Activated naive CD4-positive, alpha-beta T cell treated with anti-CD3 and anti-CD28 coated beads, Interleukin-2, amount 10 ng/mL, durations not matched to agents 7 days and 5 days (primary cell): Measurements from ENCODE around the gene SCN2B.

ENCODE experiments used
- CTCF ChIA-PET: fragments of 350-600 bp; sonication (Branson Sonifier 250); formaldehyde crosslinking; loops from one replicate; lab custom pipeline; 2021; ENCODE audit warnings: antibody characterized with exemption; lab: Charles Lee
- DNase-seq: peaks from one replicate; pipeline ENCODE4 v3.0.0-alpha.2; 2020
- H3K27ac Mint-ChIP-seq: one replicate; pipeline ENCODE4 v1.8.0; 2021; ENCODE audit warnings: mild to moderate bottlenecking, moderate library complexity, mixed read lengths
- H3K27me3 Mint-ChIP-seq: one replicate; pipeline ENCODE4 v1.8.0; 2021; ENCODE audit warnings: mild to moderate bottlenecking, mixed read lengths
- H3K36me3 Mint-ChIP-seq: one replicate; pipeline ENCODE4 v1.8.0; 2021; ENCODE audit warnings: mixed read lengths
- H3K4me1 Mint-ChIP-seq: one replicate; pipeline ENCODE4 v1.8.0; 2021; ENCODE audit warnings: mixed read lengths
- H3K4me3 Mint-ChIP-seq: one replicate; pipeline ENCODE4 v1.8.0; 2021; ENCODE audit warnings: mild to moderate bottlenecking, moderate library complexity, mixed read lengths
- H3K9me3 Mint-ChIP-seq: one replicate; pipeline ENCODE4 v1.8.0; 2021; ENCODE audit warnings: mixed read lengths

Gene SCN2B

GRCh38 chr11:118175993-118176777 is at the start of gene SCN2B:
Gene SCN2B, minus strand, starts transcription at chr11:118176639. Its CDS starts 208 bp downstream, at chr11:118176431.
- Mint-ChIP-seq H3K4me3 (no peak within 1 kb of the TSS), H3K27me3 (peaks cover 74% of the 10 kb centered on the region), H3K9me3 (no peaks in the 10 kb centered on the region), H3K4me1 (no peaks in the 10 kb centered on the region), H3K27ac (no peak within 1 kb of the TSS), H3K36me3 (no peaks in the 10 kb centered on the region)
- no peak for DNase-seq
- CTCF ChIA-PET, result interaction anchor here (2.1 kb wide), 1 partner anchor 22 kb away, joined by 5 read pairs; no protein-coding TSS in a partner anchor

- no peaks in the 10 kb centered on the region for H3K27me3 Mint-ChIP-seq
- peaks cover 57% of the 10 kb centered on the region for H3K36me3 Mint-ChIP-seq
- DNase-seq, result peak; percentile 85
- peaks cover 3% of the 10 kb centered on the region for H3K9me3 Mint-ChIP-seq
- H3K4me1 Mint-ChIP-seq, result peaks cover 55% of the 10 kb centered on the region
- H3K27ac Mint-ChIP-seq, result no peak within 1 kb of the TSS
- CTCF ChIA-PET, result interaction anchor here (0.7 to 4.0 kb wide), 12 partner anchors 9 to 123 kb away, joined by 3 to 30 read pairs (median 5); no protein-coding TSS in a partner anchor
- peak within 1 kb of the TSS; percentile 80 for H3K4me3 Mint-ChIP-seq
Measured at GRCh38 chr11:118224511-118225188, 48.2 kb upstream of the SCN2B start, which contains the start of gene JAML. Gene JAML, minus strand, starts transcription at chr11:118225011. Its CDS starts 10,145 bp downstream, at chr11:118214866.

GRCh38 chr11:118223992-118224391 is 47.6 kb upstream of the SCN2B start:
- no peaks in the 10 kb centered on the region for H3K27me3 Mint-ChIP-seq
- H3K4me3 Mint-ChIP-seq, result peak overlapping the region; percentile 80
- H3K9me3 Mint-ChIP-seq, result peaks cover 3% of the 10 kb centered on the region
- H3K36me3 Mint-ChIP-seq, result peaks cover 58% of the 10 kb centered on the region
- CTCF ChIA-PET, result interaction anchor here (0.6 to 4.0 kb wide), 11 partner anchors 9 to 124 kb away, joined by 3 to 30 read pairs (median 4); no protein-coding TSS in a partner anchor
- H3K4me1 Mint-ChIP-seq, result peaks cover 61% of the 10 kb centered on the region
- DNase-seq, result no peak
- no peak overlapping the region for H3K27ac Mint-ChIP-seq

GRCh38 chr11:118223570-118223969 is 47.1 kb upstream of the SCN2B start:
- H3K27ac Mint-ChIP-seq, result no peak overlapping the region
- peak overlapping the region; percentile 80 for H3K4me3 Mint-ChIP-seq
- H3K36me3 Mint-ChIP-seq, result peaks cover 58% of the 10 kb centered on the region
- DNase-seq, result no peak
- peaks cover 66% of the 10 kb centered on the region for H3K4me1 Mint-ChIP-seq
- H3K9me3 Mint-ChIP-seq, result peaks cover 3% of the 10 kb centered on the region
- H3K27me3 Mint-ChIP-seq, result no peaks in the 10 kb centered on the region
- CTCF ChIA-PET, result interaction anchor here (0.6 to 4.0 kb wide), 6 partner anchors 8 to 124 kb away, joined by 3 to 30 read pairs (median 4); no protein-coding TSS in a partner anchor

- H3K27ac Mint-ChIP-seq, result peak overlapping the region; percentile 88
Measured at GRCh38 chr11:118222437-118222836, 46.0 kb upstream of the SCN2B start.

GRCh38 chr11:118221419-118221818 is 45.0 kb upstream of the SCN2B start:
- CTCF ChIA-PET, result interaction anchor here (1.3 to 2.7 kb wide), 3 partner anchors 19 to 25 kb away, joined by 4 to 10 read pairs (median 5); no protein-coding TSS in a partner anchor
- Mint-ChIP-seq H3K4me3 (no peak overlapping the region), H3K9me3 (peaks cover 3% of the 10 kb centered on the region), H3K4me1 (peaks cover 87% of the 10 kb centered on the region), H3K36me3 (peaks cover 48% of the 10 kb centered on the region), H3K27ac (no peak overlapping the region), H3K27me3 (no peaks in the 10 kb centered on the region)
- DNase-seq, result no peak

More at GRCh38 chr11:118222437-118222836, 46.0 kb upstream of the SCN2B start:
- CTCF ChIA-PET, result interaction anchor here (2.7 kb wide), 1 partner anchor 24 kb away, joined by 10 read pairs; no protein-coding TSS in a partner anchor
- Mint-ChIP-seq H3K27me3 (no peaks in the 10 kb centered on the region), H3K9me3 (peaks cover 3% of the 10 kb centered on the region), H3K4me3 (peak overlapping the region; percentile 67), H3K36me3 (peaks cover 55% of the 10 kb centered on the region), H3K4me1 (peaks cover 77% of the 10 kb centered on the region)
- no peak for DNase-seq

- CTCF ChIA-PET, result interaction anchor here (1.7 to 4.0 kb wide), 3 partner anchors 17 to 122 kb away, joined by 4 to 23 read pairs (median 8); partner anchors contain the start of gene CD3D
- no peaks in the 10 kb centered on the region for H3K27me3 Mint-ChIP-seq
- DNase-seq, result no peak
- H3K36me3 Mint-ChIP-seq, result peaks cover 35% of the 10 kb centered on the region
- H3K4me3 Mint-ChIP-seq, result peak overlapping the region; percentile 9
- H3K27ac Mint-ChIP-seq, result peak overlapping the region; percentile 76
- peaks cover 92% of the 10 kb centered on the region for H3K4me1 Mint-ChIP-seq
- no peaks in the 10 kb centered on the region for H3K9me3 Mint-ChIP-seq
Measured at GRCh38 chr11:118219732-118220131, 43.3 kb upstream of the SCN2B start.

- no peak for DNase-seq
- CTCF ChIA-PET, result interaction anchor here (1.7 to 4.0 kb wide), 4 partner anchors 17 to 123 kb away, joined by 4 to 23 read pairs (median 6); partner anchors contain the start of gene CD3D
- peak overlapping the region; percentile 76 for H3K27ac Mint-ChIP-seq
- peaks cover 94% of the 10 kb centered on the region for H3K4me1 Mint-ChIP-seq
- H3K36me3 Mint-ChIP-seq, result peaks cover 36% of the 10 kb centered on the region
- H3K27me3 Mint-ChIP-seq, result no peaks in the 10 kb centered on the region
- no peak overlapping the region for H3K4me3 Mint-ChIP-seq
- H3K9me3 Mint-ChIP-seq, result no peaks in the 10 kb centered on the region
Measured at GRCh38 chr11:118219244-118219643, 42.8 kb upstream of the SCN2B start.

- Mint-ChIP-seq H3K36me3 (peaks cover 46% of the 10 kb centered on the region), H3K27ac (peak overlapping the region; percentile 94), H3K9me3 (no peaks in the 10 kb centered on the region), H3K4me3 (peak overlapping the region; percentile 68), H3K4me1 (peaks cover 99% of the 10 kb centered on the region), H3K27me3 (no peaks in the 10 kb centered on the region)
- CTCF ChIA-PET, result interaction anchor here (0.7 to 4.0 kb wide), 7 partner anchors 10 to 78 kb away, joined by 3 to 23 read pairs (median 7); no protein-coding TSS in a partner anchor
- no peak for DNase-seq
Measured at GRCh38 chr11:118217575-118217974, 41.1 kb upstream of the SCN2B start.

- H3K36me3 Mint-ChIP-seq, result peaks cover 48% of the 10 kb centered on the region
- peak overlapping the region; percentile 68 for H3K4me3 Mint-ChIP-seq
- H3K27ac Mint-ChIP-seq, result peak overlapping the region; percentile 94
- DNase-seq, result peak; percentile 50
- peaks cover 99% of the 10 kb centered on the region for H3K4me1 Mint-ChIP-seq
- CTCF ChIA-PET, result interaction anchor here (0.6 to 4.0 kb wide), 11 partner anchors 8 to 79 kb away, joined by 3 to 23 read pairs (median 7); partner anchors contain the start of genes JAML and MPZL3
- H3K27me3 Mint-ChIP-seq, result no peaks in the 10 kb centered on the region
- no peaks in the 10 kb centered on the region for H3K9me3 Mint-ChIP-seq
Measured at GRCh38 chr11:118216621-118217481, 40.4 kb upstream of the SCN2B start.

GRCh38 chr11:118215765-118216164 is 39.3 kb upstream of the SCN2B start:
- H3K36me3 Mint-ChIP-seq, result peaks cover 54% of the 10 kb centered on the region
- no peak for DNase-seq
- H3K27ac Mint-ChIP-seq, result peak overlapping the region; percentile 94
- CTCF ChIA-PET, result interaction anchor here (1.2 to 4.0 kb wide), 8 partner anchors 9 to 80 kb away, joined by 3 to 23 read pairs (median 12); partner anchors contain the start of gene JAML
- H3K9me3 Mint-ChIP-seq, result no peaks in the 10 kb centered on the region
- no peaks in the 10 kb centered on the region for H3K27me3 Mint-ChIP-seq
- H3K4me1 Mint-ChIP-seq, result peaks cover 94% of the 10 kb centered on the region
- H3K4me3 Mint-ChIP-seq, result peak overlapping the region; percentile 5

- H3K4me3 Mint-ChIP-seq, result peak overlapping the region; percentile 5
- H3K27me3 Mint-ChIP-seq, result no peaks in the 10 kb centered on the region
- peaks cover 92% of the 10 kb centered on the region for H3K4me1 Mint-ChIP-seq
- H3K27ac Mint-ChIP-seq, result peak overlapping the region; percentile 94
- DNase-seq, result peak; percentile 52
- CTCF ChIA-PET, result interaction anchor here (1.4 to 4.6 kb wide), 6 partner anchors 10 to 74 kb away, joined by 3 to 22 read pairs (median 16); partner anchors contain the start of gene JAML
- peaks cover 57% of the 10 kb centered on the region for H3K36me3 Mint-ChIP-seq
- no peaks in the 10 kb centered on the region for H3K9me3 Mint-ChIP-seq
Measured at GRCh38 chr11:118215262-118215661, 38.8 kb upstream of the SCN2B start.
